NCI-H1092 treated with DMSO at 0.1 percent for 48 hours (cell line): ENCODE measurements around the gene GATA5.
A peak's percentile ranks its signal among the peaks of the same experiment; 100 is the strongest.
"Not testable (repeated sequence)": the region's sequence is repeated elsewhere in the genome, so short reads cannot be mapped to it uniquely, and the experiment has no call there.

Experiments
- DNase-seq: peaks from one replicate; lab custom pipeline; 2025; lab: John Stamatoyannopoulos, UW

GATA5 gene

GRCh38 chr20:62504323-62504722 lies 28.5 kb upstream of the GATA5 start:
- DNase-seq = no peak

GRCh38 chr20:62503401-62504178 lies 27.8 kb upstream of the GATA5 start:
- no peak for DNase-seq

GRCh38 chr20:62502496-62503095 lies 26.8 kb upstream of the GATA5 start:
- DNase-seq = no peak

DNA sequence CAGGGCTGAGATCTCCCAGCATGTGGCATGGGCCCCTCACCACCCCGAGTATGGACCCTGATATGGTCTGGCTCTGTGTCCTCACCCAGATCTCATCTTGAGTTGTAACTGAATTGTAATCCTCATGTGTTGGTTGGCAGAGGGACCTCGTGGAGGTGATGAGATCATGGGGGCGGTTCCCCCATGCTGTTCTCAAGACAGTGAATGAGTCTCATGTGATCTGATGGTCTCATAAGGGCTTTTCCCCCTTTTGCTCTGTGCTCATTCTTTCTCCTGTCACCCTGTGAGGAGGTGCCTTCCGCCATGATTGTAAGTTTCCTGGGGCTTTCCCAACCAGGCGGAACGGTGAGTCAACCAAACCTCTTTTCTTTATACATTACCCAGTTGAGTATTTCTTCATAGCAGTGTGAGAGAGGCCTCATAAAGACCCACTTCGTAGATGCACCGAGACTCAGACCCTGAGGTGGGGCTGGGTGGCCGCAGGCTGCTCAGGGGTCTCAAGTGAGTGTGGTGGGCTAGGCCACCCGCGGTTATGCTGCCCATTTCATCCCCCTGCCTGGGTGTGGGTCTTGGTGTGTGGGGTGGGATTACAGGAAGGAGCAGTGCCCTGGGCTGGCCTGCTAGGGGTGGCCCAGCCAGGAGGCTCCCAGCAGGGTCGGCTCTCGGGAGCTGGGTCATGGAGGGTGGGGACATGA lies 26.2 kb upstream of the GATA5 start:
- no peak for DNase-seq

GRCh38 chr20:62500237-62500864 lies 24.6 kb upstream of the GATA5 start:
- DNase-seq = peak; percentile 19

DNA sequence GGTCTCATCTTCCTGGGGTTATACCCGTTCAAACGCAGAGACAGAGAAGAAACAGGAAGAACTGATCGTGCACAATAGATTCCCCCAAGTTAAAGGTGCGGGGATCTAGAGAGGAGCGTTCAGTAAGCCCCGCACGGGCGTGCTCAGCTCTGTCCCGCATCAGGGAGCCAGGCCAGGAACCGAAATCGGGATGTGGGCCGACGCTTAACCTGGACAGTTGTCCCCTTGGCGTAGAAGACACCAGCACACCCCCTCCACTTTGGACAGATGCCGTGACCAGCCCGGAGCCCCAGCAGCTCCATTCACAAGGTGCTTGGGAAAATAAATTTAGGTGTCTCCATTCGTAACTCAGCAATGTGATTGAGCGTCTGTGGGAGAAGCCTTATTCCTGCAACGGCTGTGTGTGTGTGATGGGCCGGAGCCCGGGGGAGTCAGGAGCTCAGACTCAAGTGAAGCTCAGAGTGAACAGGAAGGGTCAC lies 24.0 kb upstream of the GATA5 start:
- DNase-seq = no peak

- no peak for DNase-seq
Observed at GRCh38 chr20:62498874-62499273, 23.1 kb upstream of the GATA5 start.

DNA sequence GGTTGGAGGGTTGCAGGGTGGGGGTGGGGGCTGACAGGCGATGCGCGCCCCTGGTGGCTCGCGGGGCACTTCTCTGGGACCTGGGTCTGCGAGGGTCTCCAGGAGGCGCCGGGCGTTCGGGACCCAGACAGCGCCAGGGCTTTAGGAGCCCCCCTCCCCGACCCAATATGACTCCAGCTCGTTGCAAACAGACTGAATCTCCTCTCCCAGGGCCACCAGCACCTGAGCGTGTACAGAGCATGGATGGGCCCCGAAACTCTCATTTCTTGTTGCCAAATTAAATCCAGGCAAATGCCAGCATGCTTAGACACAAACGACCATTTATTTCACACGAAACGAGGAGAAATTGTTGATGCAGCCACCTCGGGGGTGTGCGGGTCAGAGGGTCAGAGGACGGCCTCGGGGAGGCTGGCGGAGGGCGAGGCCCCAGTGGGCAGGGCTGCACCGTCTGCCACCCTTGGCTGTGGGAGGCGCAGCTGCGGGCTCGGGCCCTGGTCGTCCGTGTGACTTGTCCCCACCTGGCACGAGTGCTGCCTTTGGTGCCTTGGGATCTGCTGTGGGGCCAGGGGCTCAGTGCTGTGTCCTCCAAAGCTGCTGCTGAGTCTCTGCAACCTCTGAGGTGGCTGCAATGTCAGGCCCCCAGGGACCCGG lies 20.9 kb upstream of the GATA5 start:
- peak; percentile 29 for DNase-seq

- DNase-seq = no peak
Observed at GRCh38 chr20:62495749-62496567, 20.2 kb upstream of the GATA5 start.

GRCh38 chr20:62494980-62495748 lies 19.4 kb upstream of the GATA5 start:
- DNase-seq = no peak

DNA sequence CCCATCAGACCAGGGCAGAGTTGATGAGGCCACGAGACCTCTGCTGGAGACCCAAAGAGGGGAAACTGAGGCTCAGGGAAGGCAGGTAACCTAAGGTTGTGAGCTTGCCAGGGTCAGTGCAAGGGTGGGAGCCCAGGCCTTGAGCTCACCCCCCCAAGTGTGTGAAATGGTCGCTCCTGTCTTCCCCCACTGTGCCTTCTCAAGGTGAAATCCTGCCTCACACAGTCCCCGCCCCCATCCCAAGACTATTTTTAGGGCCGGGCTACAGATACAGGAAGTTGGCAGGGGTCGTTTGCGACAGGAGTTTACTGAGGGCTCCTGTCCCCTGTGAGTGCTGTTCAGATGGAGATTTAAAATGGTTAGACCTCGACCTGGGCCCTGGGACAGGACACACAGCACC lies 18.7 kb upstream of the GATA5 start:
- no peak for DNase-seq

DNA sequence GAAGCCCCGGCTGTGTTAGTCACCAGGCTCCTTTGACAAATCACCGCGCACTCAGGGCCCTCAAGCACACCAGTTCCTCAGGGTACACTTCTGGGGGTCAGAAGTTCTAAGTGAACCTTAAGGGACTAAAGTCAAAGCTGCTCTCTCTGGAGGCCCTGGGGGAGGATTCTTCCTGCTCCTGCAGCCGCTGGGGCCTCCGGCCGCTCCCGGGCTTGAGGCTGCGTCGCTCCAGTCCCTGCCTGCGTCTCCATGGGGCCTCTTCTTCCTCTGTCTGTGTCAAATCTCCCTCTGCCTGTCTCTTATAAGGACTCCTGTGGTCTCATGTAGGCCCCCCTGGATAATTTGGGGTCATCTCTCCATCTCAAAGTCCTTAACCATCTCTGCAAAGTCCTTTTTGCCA lies 18.1 kb upstream of the GATA5 start:
- DNase-seq = no peak

- no peak for DNase-seq
Observed at GRCh38 chr20:62493253-62493885, 17.6 kb upstream of the GATA5 start.

GRCh38 chr20:62492711-62493110 lies 16.9 kb upstream of the GATA5 start:
- DNase-seq = no peak

DNA sequence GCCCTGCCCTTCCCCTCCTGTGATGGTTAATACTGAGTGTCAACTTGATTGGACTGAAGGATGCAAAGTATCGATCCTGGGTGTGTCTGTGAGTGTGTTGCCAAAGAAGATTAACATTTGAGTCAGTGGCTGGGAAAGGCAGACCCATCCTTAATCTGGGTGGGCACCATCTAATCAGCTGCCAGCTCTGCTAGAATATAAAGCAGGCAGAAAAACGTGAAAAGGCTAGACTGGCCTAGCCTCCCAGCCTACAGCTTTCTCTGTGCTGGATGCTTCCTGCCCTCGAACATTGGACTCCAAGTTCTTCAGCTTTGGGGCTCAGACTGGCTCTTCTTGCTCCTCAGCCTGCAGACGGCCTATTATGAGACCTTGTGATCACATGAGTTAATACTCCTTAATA lies 15.0 kb upstream of the GATA5 start:
- not testable (repeated sequence) for DNase-seq

- no peak for DNase-seq
Observed at GRCh38 chr20:62489932-62490263, 14.1 kb upstream of the GATA5 start.

DNA sequence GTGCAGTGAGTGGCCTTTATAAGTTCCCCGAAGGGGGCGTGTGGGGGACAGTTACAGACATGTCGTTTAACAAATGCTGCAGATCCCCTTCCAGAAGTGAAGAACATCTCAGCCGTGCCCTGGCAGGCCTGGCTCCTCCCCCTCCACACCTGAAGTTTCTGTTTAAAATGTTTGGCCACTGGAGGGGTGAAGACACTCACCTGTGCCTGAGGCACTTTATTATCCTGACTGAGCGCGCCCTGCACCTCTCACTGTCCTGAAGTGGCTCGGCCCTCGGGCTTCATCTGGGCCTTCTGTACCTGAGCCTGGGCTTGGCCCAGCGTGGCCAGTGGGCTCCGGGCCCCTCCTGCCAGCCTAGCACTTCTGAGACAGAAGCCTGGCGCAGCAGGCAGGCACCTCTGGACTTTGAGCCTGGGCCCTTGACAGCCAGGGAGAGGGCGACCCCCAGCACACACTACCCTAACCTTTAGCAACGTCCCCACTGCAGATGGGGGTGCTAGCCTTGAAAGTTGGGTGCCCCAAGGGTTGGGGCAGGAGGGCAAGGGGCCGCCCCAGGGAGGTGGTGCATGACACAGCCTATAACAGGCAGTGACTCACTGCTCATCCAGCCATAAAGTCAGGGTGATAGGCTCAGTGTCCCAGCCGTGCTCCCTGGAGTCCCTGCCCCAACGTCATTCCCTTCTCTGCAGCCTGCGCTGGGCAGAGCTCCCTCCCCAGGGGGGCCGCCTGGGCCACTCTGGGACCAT lies 13.6 kb upstream of the GATA5 start:
- no peak for DNase-seq

GRCh38 chr20:62488470-62488869 lies 12.7 kb upstream of the GATA5 start:
- no peak for DNase-seq
